Right atrium auricular region (tissue), 2 donors: ENCODE measurements around the gene CDH3. TPM values are rescaled to one million over a fixed set of nuclear protein-coding genes. Genes with fewer than 3 reads are reported as not detected.

ENCODE experiments used
- DNase-seq: peaks from one replicate; pipeline ENCODE4 v3.0.0-alpha.2; 2019; ENCODE audit warnings: low spot score
- H3K27ac ChIP-seq, 2 donors: fragments of 200-600 bp; sonication (generic); 1 replicate in 1 of 2; 2 replicates in 1 of 2; pipeline ENCODE4 v1.5.1; 2016 to 2019
- H3K27me3 ChIP-seq, 2 donors: fragments of 200-600 bp; sonication (generic); one replicate each; pipeline versions ENCODE4 v1.5.1 to v1.6.0; 2017 to 2019
- H3K36me3 ChIP-seq: fragments of 200-600 bp; sonication (generic); one replicate; pipeline ENCODE4 v1.5.1; 2016
- H3K4me1 ChIP-seq, 2 donors: fragments of 200-600 bp; sonication (generic); one replicate each; pipeline versions ENCODE4 v1.5.1 to v1.6.0; 2017 to 2019
- H3K4me3 ChIP-seq, 2 donors: fragments of 200-600 bp; sonication (generic); 1 replicate in 1 of 2; 2 replicates in 1 of 2; pipeline ENCODE4 v1.5.1; 2017 to 2019; ENCODE audit warnings: mild to moderate bottlenecking in 1 of 2, moderate library complexity in 1 of 2
- H3K9me3 ChIP-seq, 2 donors: fragments of 200-600 bp; sonication (generic); one replicate each; pipeline ENCODE4 v1.5.1; 2019
- total RNA-seq, 2 donors: library from RNA; depleted of rRNA; stranded (reverse); fragments of >200 nt; gene quantifications; one replicate each; pipeline ENCODE4 v1.1.0, GENCODE V29; 2016
- TF ChIP-seq, protein P1 (sequence below), 2 donors: fragments of 200-600 bp; sonication (generic); IDR thresholded peaks; one replicate each; pipeline ENCODE4 v1.5.1; 2019; ENCODE audit warnings: antibody characterized with exemption in 2 of 2

The CDH3 gene
- total RNA-seq, 2 donors from 2014 or later: 1.7 to 3.5 TPM

DNA sequence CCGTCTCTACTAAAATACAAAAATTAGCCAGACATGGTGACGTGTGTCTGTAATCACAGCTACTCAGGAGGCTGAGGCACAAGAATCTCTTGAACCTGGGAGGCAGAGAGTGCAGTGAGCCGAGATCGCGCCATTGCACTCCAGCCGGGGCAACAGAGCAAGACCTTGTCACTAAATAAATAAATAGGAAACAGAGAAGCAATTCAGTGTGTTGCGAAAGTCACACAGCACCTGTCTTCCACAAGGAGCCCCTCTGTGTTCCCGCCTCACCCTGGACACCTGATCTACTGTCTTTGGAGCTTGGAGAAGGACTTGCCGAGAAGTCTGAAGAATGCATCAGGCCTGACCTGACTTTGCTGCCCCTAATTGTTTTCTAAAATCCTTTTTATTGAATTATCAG, 88.5 kb downstream of the CDH3 start:
- Histone ChIP-seq H3K4me3 (no peak overlapping the region), H3K4me1 (peaks cover 0 to 15% of the 10 kb centered on the region in 2 donors), H3K36me3 (no peaks in the 10 kb centered on the region), H3K27me3 (peaks cover 15 to 20% of the 10 kb centered on the region in 2 donors), H3K27ac (no peak overlapping the region), H3K9me3 (no peaks in the 10 kb centered on the region)
- no peak for DNase-seq
- TF ChIP-seq, protein P1, sequence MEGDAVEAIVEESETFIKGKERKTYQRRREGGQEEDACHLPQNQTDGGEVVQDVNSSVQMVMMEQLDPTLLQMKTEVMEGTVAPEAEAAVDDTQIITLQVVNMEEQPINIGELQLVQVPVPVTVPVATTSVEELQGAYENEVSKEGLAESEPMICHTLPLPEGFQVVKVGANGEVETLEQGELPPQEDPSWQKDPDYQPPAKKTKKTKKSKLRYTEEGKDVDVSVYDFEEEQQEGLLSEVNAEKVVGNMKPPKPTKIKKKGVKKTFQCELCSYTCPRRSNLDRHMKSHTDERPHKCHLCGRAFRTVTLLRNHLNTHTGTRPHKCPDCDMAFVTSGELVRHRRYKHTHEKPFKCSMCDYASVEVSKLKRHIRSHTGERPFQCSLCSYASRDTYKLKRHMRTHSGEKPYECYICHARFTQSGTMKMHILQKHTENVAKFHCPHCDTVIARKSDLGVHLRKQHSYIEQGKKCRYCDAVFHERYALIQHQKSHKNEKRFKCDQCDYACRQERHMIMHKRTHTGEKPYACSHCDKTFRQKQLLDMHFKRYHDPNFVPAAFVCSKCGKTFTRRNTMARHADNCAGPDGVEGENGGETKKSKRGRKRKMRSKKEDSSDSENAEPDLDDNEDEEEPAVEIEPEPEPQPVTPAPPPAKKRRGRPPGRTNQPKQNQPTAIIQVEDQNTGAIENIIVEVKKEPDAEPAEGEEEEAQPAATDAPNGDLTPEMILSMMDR (IDR thresholded peaks at IDR 0.05): no peak

DNA sequence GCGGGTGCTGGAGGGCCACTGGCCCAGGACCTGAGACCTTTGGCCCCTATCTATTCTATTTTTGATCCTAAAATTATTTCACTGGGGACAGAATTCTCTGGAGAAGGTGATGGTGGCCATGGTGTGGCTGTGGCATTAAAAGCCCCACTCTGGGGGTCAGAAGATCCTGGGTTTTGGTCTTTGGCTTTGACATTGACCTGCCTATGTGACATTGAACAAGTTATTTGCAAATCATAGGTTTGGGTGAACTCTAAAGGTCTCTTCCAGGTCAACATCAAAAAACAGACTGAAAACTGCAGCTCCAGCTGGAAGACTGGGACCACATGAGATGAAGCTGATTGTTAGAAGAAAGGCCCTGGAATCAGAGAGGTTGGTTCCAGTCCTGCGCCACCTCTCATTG, 89.7 kb downstream of the CDH3 start:
- H3K9me3 ChIP-seq: no peaks in the 10 kb centered on the region
- no peak overlapping the region for H3K27ac ChIP-seq
- DNase-seq: no peak
- TF ChIP-seq, protein P1 (IDR thresholded peaks at IDR 0.05): no peak
- H3K4me3 ChIP-seq: no peak overlapping the region
- peaks cover 15 to 20% of the 10 kb centered on the region in 2 donors for H3K27me3 ChIP-seq
- H3K36me3 ChIP-seq: no peaks in the 10 kb centered on the region
- peaks cover 0 to 15% of the 10 kb centered on the region in 2 donors for H3K4me1 ChIP-seq

DNA sequence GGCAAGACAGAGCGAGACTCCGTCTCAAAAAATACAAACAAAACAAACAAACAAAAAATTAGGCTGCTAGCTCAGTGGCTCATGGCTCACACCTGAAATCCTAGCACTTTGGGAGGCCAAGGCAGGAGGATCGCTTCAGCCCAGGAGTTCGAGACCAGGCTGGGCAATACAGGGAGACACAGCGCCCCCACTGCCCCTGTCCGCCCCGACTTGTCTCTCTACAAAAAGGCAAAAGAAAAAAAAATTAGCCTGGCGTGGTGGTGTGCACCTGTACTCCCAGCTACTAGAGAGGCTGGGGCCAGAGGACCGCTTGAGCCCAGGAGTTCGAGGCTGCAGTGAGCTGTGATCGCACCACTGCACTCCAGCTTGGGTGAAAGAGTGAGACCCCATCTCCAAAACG, 91.5 kb downstream of the CDH3 start:
- H3K4me1 ChIP-seq: peaks cover 0 to 15% of the 10 kb centered on the region in 2 donors
- peaks cover 15 to 20% of the 10 kb centered on the region in 2 donors for H3K27me3 ChIP-seq
- DNase-seq: no peak
- H3K36me3 ChIP-seq: no peaks in the 10 kb centered on the region
- H3K9me3 ChIP-seq: no peaks in the 10 kb centered on the region
- H3K4me3 ChIP-seq: no peak overlapping the region
- TF ChIP-seq, protein P1 (IDR thresholded peaks at IDR 0.05): no peak
- H3K27ac ChIP-seq: no peak overlapping the region

DNA sequence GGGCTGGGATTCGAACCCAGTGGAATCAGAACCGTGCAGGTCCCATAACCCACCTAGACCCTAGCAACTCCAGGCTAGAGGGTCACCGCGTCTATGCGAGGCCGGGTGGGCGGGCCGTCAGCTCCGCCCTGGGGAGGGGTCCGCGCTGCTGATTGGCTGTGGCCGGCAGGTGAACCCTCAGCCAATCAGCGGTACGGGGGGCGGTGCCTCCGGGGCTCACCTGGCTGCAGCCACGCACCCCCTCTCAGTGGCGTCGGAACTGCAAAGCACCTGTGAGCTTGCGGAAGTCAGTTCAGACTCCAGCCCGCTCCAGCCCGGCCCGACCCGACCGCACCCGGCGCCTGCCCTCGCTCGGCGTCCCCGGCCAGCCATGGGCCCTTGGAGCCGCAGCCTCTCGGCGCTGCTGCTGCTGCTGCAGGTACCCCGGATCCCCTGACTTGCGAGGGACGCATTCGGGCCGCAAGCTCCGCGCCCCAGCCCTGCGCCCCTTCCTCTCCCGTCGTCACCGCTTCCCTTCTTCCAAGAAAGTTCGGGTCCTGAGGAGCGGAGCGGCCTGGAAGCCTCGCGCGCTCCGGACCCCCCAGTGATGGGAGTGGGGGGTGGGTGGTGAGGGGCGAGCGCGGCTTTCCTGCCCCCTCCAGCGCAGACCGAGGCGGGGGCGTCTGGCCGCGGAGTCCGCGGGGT, 92.1 kb downstream of the CDH3 start, which contains the start of gene CDH1:
Gene CDH1 (plus strand): TSS at position 247 of the 684 bp plus-strand sequence. CDS start 124 bp downstream, at position 371.
- Histone ChIP-seq H3K9me3 (no peaks in the 10 kb centered on the region), H3K27ac (no peak within 1 kb of the TSS), H3K27me3 (peaks cover 15 to 20% of the 10 kb centered on the region in 2 donors), H3K4me1 (peaks cover 0 to 15% of the 10 kb centered on the region in 2 donors), H3K36me3 (no peaks in the 10 kb centered on the region), H3K4me3 (peak within 1 kb of the TSS in 1 of 2 donors; percentile 40)
- TF ChIP-seq, protein P1 (IDR thresholded peaks at IDR 0.05): no peak
- DNase-seq: no peak

DNA sequence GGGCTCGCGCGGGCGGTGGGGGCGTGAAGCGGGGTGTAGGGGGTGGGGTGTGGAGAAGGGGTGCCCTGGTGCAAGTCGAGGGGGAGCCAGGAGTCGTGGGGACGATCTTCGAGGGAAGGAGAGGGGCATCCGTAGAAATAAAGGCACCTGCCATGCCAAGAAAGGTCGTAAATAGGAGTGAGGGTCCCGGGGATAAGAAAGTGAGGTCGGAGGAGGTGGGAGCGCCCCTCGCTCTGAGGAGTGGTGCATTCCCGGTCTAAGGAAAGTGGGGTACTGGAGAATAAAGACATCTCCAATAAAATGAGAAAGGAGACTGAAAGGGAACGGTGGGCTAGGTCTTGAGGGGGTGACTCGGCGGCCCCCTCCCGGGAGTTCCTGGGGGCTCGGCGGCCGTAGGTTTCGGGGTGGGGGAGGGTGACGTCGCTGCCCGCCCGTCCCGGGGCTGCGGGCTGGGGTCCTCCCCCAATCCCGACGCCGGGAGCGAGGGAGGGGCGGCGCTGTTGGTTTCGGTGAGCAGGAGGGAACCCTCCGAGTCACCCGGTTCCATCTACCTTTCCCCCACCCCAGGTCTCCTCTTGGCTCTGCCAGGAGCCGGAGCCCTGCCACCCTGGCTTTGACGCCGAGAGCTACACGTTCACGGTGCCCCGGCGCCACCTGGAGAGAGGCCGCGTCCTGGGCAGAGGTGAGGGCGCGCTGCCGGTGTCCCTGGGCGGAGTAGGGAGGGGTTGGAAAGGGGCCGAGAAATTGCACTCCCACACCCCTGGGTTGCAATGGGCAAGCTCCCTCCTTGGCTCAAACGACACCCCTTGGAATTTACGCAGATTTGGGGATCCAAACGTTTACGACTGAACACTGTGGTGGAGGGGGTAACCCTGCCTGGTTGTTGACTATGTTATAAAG, 92.9 kb downstream of the CDH3 start:
- H3K27me3 ChIP-seq: peaks cover 15 to 20% of the 10 kb centered on the region in 2 donors
- peaks cover 0 to 15% of the 10 kb centered on the region in 2 donors for H3K4me1 ChIP-seq
- H3K36me3 ChIP-seq: no peaks in the 10 kb centered on the region
- DNase-seq: no peak
- TF ChIP-seq, protein P1 (IDR thresholded peaks at IDR 0.05): no peak
- peak overlapping the region in 1 of 2 donors; percentile 40 for H3K4me3 ChIP-seq
- no peaks in the 10 kb centered on the region for H3K9me3 ChIP-seq
- H3K27ac ChIP-seq: no peak overlapping the region
